PC-3 (cell line): ENCODE results near the gene MYO7A.

Source experiments
- CTCF ChIP-seq: fragments of 300-600 bp; sonication (generic); conservative IDR thresholded peaks from 2 replicates; pipeline ENCODE4 v1.5.1; 2017; ENCODE audit warnings: antibody characterized with exemption, low read depth, mild to moderate bottlenecking, low read length
- EZH2 ChIP-seq: fragments of 300-600 bp; sonication (generic); IDR thresholded peaks from one replicate; pipeline ENCODE4 v1.6.1; 2017; ENCODE audit warnings: antibody characterized with exemption, mild to moderate bottlenecking, low read length; ENCODE audit not compliant: unreplicated experiment
- EZH2phosphoT487 ChIP-seq: fragments of 300-600 bp; sonication (generic); IDR thresholded peaks from 2 replicates; pipeline ENCODE4 v1.6.1; 2018; ENCODE audit warnings: mild to moderate bottlenecking, antibody characterized with exemption, low read length, borderline replicate concordance

DNA sequence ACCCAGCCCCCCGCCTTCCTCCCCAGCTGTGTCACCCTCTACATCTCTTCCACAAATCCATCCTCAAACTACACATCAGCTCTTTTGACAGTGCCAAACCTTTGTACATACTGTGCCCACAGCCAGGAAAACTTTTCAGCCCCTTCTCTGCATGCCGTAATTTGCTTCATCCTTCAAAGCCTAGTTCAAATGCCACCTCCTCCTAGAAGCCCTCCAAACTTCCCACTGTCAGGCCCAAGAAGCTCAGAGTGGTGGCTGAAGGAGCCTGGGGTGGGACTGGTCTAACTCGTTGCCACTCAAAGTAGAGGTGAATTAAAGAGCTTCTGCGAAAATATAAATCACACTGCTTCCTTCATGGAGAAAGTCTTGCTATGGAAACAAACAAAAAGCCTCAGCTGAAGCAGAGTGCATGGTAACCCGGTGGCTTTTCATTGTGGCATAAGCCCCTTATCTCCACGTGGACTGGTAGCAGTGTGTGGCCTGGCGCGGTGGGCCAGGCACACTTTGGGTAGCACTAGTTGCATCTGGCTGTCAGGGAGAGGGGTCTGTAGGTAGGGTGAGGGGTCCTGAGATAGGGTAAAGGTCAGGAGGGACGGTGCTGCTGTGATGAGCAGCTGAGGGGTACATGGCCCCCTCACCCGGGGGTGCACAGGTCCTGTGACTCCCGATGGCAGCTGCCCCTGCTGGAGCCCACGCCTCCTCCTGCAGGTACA is 76.9 kb downstream of the MYO7A start:
- TF ChIP-seq CTCF, result no peak
- TF ChIP-seq EZH2phosphoT487, result no peak
- TF ChIP-seq EZH2, result no peak
